Fibroblast of lung (primary cell): Measurements from ENCODE around the gene DNAJA4. TPM values are rescaled to one million over a fixed set of nuclear protein-coding genes. Genes with fewer than 3 reads are reported as not detected.

Source experiments
- DNase-seq, 2 donors: peaks; one replicate each; pipeline versions ENCODE4 v3.0.0 to v3.0.0-alpha.2; 2010; ENCODE audit warnings: low read depth in 2 of 2
- H2AFZ ChIP-seq: 2 replicates; pipeline ENCODE4 v1.5.1; 2012; ENCODE audit warnings: low read length, control low read depth, inconsistent platforms
- H3K27ac ChIP-seq: 2 replicates; pipeline ENCODE4 v1.5.1; 2011; ENCODE audit warnings: low read length, control low read depth; ENCODE audit not compliant: insufficient read depth
- H3K27me3 ChIP-seq: 2 replicates; pipeline ENCODE4 v1.5.1; 2011; ENCODE audit warnings: mild to moderate bottlenecking, low read length; ENCODE audit not compliant: control insufficient read depth, insufficient read depth
- H3K36me3 ChIP-seq: 2 replicates; pipeline ENCODE4 v1.5.1; 2011; ENCODE audit warnings: low read length; ENCODE audit not compliant: control insufficient read depth, insufficient read depth
- H3K4me1 ChIP-seq: 2 replicates; pipeline ENCODE4 v1.5.1; 2011; ENCODE audit warnings: low read length; ENCODE audit not compliant: control insufficient read depth, insufficient read depth; ENCODE audit errors: extremely low read depth
- H3K4me2 ChIP-seq: 2 replicates; pipeline ENCODE4 v1.5.1; 2011; ENCODE audit warnings: low read length, control low read depth; ENCODE audit not compliant: insufficient read depth; ENCODE audit errors: extremely low read depth
- H3K4me3 ChIP-seq, 4 experiments: fragments of 200-600 bp in 1 of 4; sonication (generic) in 1 of 4; replicated peaks in 1 of 4; 2 replicates each; pipeline ENCODE4 v1.5.1; 2011 to 2016; ENCODE audit warnings: low read length in 4 of 4, low read depth in 3 of 4, mild to moderate bottlenecking in 3 of 4, control low read depth in 2 of 4, inconsistent platforms in 1 of 4, mixed read lengths in 1 of 4; ENCODE audit not compliant: insufficient read depth in 1 of 4; ENCODE audit errors: control extremely low read depth in 1 of 4
- H3K79me2 ChIP-seq: 2 replicates; pipeline ENCODE4 v1.5.1; 2012; ENCODE audit warnings: mild to moderate bottlenecking, low read length, inconsistent platforms; ENCODE audit not compliant: control insufficient read depth, insufficient read depth
- H3K9ac ChIP-seq: 2 replicates; pipeline ENCODE4 v1.5.1; 2011; ENCODE audit warnings: mild to moderate bottlenecking, low read length, control low read depth; ENCODE audit not compliant: insufficient read depth
- H3K9me3 ChIP-seq: 2 replicates; pipeline ENCODE4 v1.5.1; 2012; ENCODE audit warnings: low read depth, low read length; ENCODE audit not compliant: control insufficient read depth, insufficient read depth
- H4K20me1 ChIP-seq: 2 replicates; pipeline ENCODE4 v1.5.1; 2011; ENCODE audit warnings: low read length; ENCODE audit not compliant: control insufficient read depth, insufficient read depth; ENCODE audit errors: extremely low read depth
- EZH2 ChIP-seq: IDR thresholded peaks from 2 replicates; pipeline ENCODE4 v1.5.1; 2012; ENCODE audit warnings: low read length, control low read depth, mild to moderate bottlenecking; ENCODE audit errors: missing control alignments
- polyA plus RNA-seq, 2 donors: library from polyadenylated mRNA; depleted of rRNA in 1 of 2; stranded (reverse) in 1 of 2; unstranded in 1 of 2; fragments of >200 nt; gene quantifications; 2 replicates each; pipeline ENCODE4 v1.2.1, GENCODE V29; 2011 to 2012; ENCODE audit warnings: missing spikeins in 1 of 2
- total RNA-seq: library from RNA; depleted of rRNA; stranded (reverse); fragments of >200 nt; gene quantifications from 2 replicates; pipeline ENCODE4 v1.2.1, GENCODE V29; 2014
- TF ChIP-seq, protein P1 (sequence below), 2 donors: IDR thresholded peaks in 1 of 2; conservative IDR thresholded peaks in 1 of 2; 1 replicate in 1 of 2; 2 replicates in 1 of 2; pipeline ENCODE4 v1.5.1; 2011 to 2012; ENCODE audit warnings: low read length in 2 of 2, control low read depth in 1 of 2, inconsistent platforms in 1 of 2, low read depth in 1 of 2, mild to moderate bottlenecking in 1 of 2

DNAJA4 gene
- total and polyA plus RNA-seq, 2 donors (not counting 1 experiment from before 2014, with no cell fraction given): 2.3 to 7.9 TPM

DNA sequence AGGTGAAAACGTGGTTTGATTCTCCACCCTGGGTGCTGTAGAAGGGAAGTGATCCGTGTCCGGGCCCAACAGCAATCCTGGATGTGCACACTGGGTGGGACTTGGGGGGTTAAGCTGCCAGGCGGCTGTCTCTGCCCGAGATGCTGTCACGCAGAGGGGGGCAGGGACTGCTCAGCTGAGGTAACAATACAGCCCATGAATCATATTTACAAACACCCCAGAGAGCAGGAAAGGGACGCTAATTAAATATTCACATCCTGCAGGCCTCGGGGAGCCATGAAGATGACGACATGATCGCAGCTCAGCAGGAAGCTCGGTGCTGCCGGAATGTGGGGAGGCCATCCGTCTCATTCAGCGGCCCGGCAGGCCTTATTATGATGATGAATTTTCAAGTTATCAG, 57.9 kb downstream of the DNAJA4 start:
- peaks cover 3% of the 10 kb centered on the region for H3K27me3 ChIP-seq
- no peaks in the 10 kb centered on the region for H4K20me1 ChIP-seq
- no peaks in the 10 kb centered on the region for H3K4me1 ChIP-seq
- H2AFZ ChIP-seq: no peak overlapping the region
- no peak overlapping the region for H3K9ac ChIP-seq
- no peaks in the 10 kb centered on the region for H3K9me3 ChIP-seq
- no peak overlapping the region for H3K4me2 ChIP-seq
- no peaks in the 10 kb centered on the region for H3K36me3 ChIP-seq
- H3K27ac ChIP-seq: no peak overlapping the region
- DNase-seq: peak in 1 of 2 donors; percentile 80
- H3K79me2 ChIP-seq: no peaks in the 10 kb centered on the region
- no peak overlapping the region for H3K4me3 ChIP-seq
- TF ChIP-seq, protein P1, sequence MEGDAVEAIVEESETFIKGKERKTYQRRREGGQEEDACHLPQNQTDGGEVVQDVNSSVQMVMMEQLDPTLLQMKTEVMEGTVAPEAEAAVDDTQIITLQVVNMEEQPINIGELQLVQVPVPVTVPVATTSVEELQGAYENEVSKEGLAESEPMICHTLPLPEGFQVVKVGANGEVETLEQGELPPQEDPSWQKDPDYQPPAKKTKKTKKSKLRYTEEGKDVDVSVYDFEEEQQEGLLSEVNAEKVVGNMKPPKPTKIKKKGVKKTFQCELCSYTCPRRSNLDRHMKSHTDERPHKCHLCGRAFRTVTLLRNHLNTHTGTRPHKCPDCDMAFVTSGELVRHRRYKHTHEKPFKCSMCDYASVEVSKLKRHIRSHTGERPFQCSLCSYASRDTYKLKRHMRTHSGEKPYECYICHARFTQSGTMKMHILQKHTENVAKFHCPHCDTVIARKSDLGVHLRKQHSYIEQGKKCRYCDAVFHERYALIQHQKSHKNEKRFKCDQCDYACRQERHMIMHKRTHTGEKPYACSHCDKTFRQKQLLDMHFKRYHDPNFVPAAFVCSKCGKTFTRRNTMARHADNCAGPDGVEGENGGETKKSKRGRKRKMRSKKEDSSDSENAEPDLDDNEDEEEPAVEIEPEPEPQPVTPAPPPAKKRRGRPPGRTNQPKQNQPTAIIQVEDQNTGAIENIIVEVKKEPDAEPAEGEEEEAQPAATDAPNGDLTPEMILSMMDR (conservative IDR thresholded peaks at IDR 0.05 in 1 of 2, IDR thresholded peaks at IDR 0.05 in 1 of 2; ENCODE audit: low read depth in 1 of 2, low read length in 2 of 2): no peak
- no peak for TF ChIP-seq EZH2

DNA sequence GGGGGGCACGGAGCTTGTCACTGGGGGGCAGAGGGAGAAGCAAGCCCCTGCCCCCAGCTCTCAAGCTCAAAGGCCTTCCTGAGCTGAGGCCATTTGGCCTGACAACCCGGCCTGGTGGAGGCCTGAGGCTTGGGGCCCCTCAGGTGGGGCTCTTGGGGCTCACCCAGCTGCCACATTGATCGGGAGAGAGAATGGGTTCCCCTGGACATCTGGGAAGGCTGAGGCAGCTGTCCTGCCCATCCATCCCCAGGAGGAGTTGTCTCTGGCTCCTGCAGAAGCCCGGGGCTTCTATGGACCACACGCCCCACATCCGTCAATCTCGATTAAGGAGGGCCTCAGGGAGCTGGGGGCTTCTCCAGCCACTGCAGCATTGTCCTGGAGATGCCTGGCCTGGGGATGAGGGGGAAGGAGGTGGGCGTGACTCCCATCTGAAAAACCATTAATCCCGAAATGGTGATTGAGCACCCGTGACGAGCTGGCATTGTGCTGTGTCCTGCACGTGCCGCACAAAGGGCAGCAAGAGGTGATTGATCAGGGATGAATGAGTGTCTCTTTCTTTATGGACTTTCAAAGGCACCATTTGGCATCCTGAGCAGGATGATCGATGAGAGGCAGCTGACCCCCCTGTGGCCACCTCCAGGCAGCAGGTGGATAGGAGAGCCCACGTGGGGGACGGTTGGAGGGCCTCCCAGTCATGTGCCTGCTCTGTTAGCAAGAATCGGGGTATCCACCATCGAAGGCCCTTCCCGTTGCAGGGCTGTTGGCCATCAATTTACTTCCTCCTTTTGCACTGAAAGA, 58.6 kb downstream of the DNAJA4 start:
- no peak overlapping the region for H3K4me2 ChIP-seq
- no peak for DNase-seq
- H2AFZ ChIP-seq: no peak overlapping the region
- no peaks in the 10 kb centered on the region for H3K9me3 ChIP-seq
- no peaks in the 10 kb centered on the region for H3K79me2 ChIP-seq
- no peaks in the 10 kb centered on the region for H4K20me1 ChIP-seq
- peaks cover 3% of the 10 kb centered on the region for H3K27me3 ChIP-seq
- no peaks in the 10 kb centered on the region for H3K4me1 ChIP-seq
- no peak overlapping the region for H3K27ac ChIP-seq
- TF ChIP-seq EZH2: no peak
- TF ChIP-seq, protein P1 (conservative IDR thresholded peaks at IDR 0.05 in 1 of 2, IDR thresholded peaks at IDR 0.05 in 1 of 2; ENCODE audit: low read depth in 1 of 2, low read length in 2 of 2): no peak
- H3K4me3 ChIP-seq: no peak overlapping the region
- H3K9ac ChIP-seq: no peak overlapping the region
- no peaks in the 10 kb centered on the region for H3K36me3 ChIP-seq

DNA sequence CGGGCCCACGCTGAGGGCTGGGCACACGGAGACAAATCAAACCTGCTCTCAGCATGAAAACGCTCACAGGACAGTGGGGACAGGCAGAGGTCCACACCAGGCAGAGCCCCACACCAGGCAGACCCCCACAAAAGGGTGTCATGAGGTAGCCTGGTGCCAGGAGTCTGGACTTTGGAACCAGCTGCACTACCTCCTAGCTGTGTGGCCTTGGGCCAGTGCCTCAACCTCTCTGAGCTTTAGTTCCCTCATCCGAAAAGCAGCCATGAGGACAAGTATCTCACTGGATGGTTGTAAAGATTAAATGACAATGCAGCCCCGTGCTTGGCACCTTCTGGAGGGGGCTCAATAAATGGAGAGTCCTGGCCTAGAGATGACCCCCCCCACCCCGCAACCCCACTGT, 59.3 kb downstream of the DNAJA4 start:
- no peaks in the 10 kb centered on the region for H3K9me3 ChIP-seq
- H2AFZ ChIP-seq: no peak overlapping the region
- H3K36me3 ChIP-seq: no peaks in the 10 kb centered on the region
- H3K27me3 ChIP-seq: peaks cover 3% of the 10 kb centered on the region
- no peak for DNase-seq
- no peak overlapping the region for H3K4me2 ChIP-seq
- no peaks in the 10 kb centered on the region for H4K20me1 ChIP-seq
- no peak overlapping the region for H3K27ac ChIP-seq
- H3K4me1 ChIP-seq: no peaks in the 10 kb centered on the region
- H3K79me2 ChIP-seq: no peaks in the 10 kb centered on the region
- TF ChIP-seq, protein P1 (conservative IDR thresholded peaks at IDR 0.05 in 1 of 2, IDR thresholded peaks at IDR 0.05 in 1 of 2; ENCODE audit: low read depth in 1 of 2, low read length in 2 of 2): no peak
- TF ChIP-seq EZH2: no peak
- no peak overlapping the region for H3K9ac ChIP-seq
- H3K4me3 ChIP-seq: no peak overlapping the region
